Muscle of leg (tissue), 11 donors: ENCODE data around the gene AHCY. TPM values are rescaled to one million over a fixed set of nuclear protein-coding genes. Genes with fewer than 3 reads are reported as not detected.
"Not testable (repeated sequence)": the region's sequence is repeated elsewhere in the genome, so short reads cannot be mapped to it uniquely, and the experiment has no call there.

Experiments used
- DNase-seq: peaks from one replicate; pipeline ENCODE4 v3.0.0; 2013
- H3K27ac ChIP-seq: one replicate; pipeline ENCODE4 v1.5.1; 2013; ENCODE audit warnings: mild to moderate bottlenecking, low read length, control low read depth
- H3K27me3 ChIP-seq: one replicate; pipeline ENCODE4 v1.6.1; 2013; ENCODE audit warnings: low read length; ENCODE audit not compliant: control insufficient read depth, insufficient read depth
- H3K36me3 ChIP-seq: one replicate; pipeline ENCODE4 v1.6.1; 2013; ENCODE audit warnings: low read length; ENCODE audit not compliant: control insufficient read depth, insufficient read depth
- H3K4me1 ChIP-seq: one replicate; pipeline ENCODE4 v1.6.1; 2013; ENCODE audit warnings: low read length; ENCODE audit not compliant: control insufficient read depth, insufficient read depth
- H3K4me3 ChIP-seq: one replicate; pipeline ENCODE4 v1.5.1; 2013; ENCODE audit warnings: low read length, control low read depth
- H3K9me3 ChIP-seq: replicated peaks from 2 replicates; pipeline ENCODE4 v1.6.1; 2013; ENCODE audit warnings: low read depth, low read length; ENCODE audit not compliant: control insufficient read depth
- WGBS: methylation state at CpG from one replicate; pipeline ENCODE4 v1.1.5; 2013; ENCODE audit warnings: missing lambda C conversion rate; ENCODE audit not compliant: insufficient coverage; 5-methylcytosine and 5-hydroxymethylcytosine counted together
- polyA plus RNA-seq, 8 donors: library from polyadenylated mRNA; unstranded; fragments of 120-200 nt; gene quantifications; one replicate each; pipeline versions ENCODE4 v1.2.1 to v1.2.3, GENCODE V29; 2013; ENCODE audit warnings: inconsistent platforms in 1 of 8, low replicate concordance in 1 of 8; ENCODE audit not compliant: insufficient read length in 8 of 8, insufficient read depth in 1 of 8
- total RNA-seq: library from RNA; stranded (reverse); fragments of 120-200 nt; gene quantifications from one replicate; pipeline ENCODE4 v1.2.4, GENCODE V29; 2013

AHCY gene
- total and polyA plus RNA-seq, 9 donors, result 126 to 245 (median 204) TPM

DNA sequence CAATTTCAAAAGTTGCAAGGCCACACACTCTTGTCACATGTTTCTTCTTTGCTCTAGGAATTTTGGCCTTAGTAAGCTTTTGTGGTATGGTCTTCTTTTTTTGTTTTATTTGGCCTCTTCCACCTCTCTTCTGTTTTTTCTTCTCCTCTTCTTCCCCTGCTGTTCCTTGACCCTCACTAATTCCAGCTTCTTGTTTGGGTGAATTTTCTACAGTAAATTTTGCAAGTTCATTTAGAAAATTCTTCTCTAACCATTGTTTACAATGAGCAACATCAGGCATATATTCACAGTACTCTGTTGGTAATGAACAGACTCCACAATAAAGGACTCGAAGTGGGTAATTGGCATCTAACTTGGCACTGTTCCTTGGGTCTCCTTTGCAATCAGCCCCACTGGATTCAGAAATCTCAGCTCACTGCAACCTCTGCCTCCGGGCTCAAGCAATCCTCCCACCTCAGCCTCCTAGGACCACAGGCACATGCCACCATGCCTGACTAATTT is 57.0 kb downstream of the AHCY start:
- DNase-seq, result no peak
- no peaks in the 10 kb centered on the region for H3K36me3 ChIP-seq
- H3K27me3 ChIP-seq, result no peaks in the 10 kb centered on the region
- H3K27ac ChIP-seq, result no peak overlapping the region
- no CpG with 5 or more reads among the region's 2 CpGs for WGBS
- no peaks in the 10 kb centered on the region for H3K4me1 ChIP-seq
- no peak overlapping the region for H3K4me3 ChIP-seq
- no peaks in the 10 kb centered on the region for H3K9me3 ChIP-seq

GRCh38 chr20:34243377-34243776 is 59.8 kb downstream of the AHCY start:
- Histone ChIP-seq H3K4me3 (no peak overlapping the region), H3K36me3 (no peaks in the 10 kb centered on the region), H3K27ac (no peak overlapping the region), H3K9me3 (no peaks in the 10 kb centered on the region), H3K4me1 (no peaks in the 10 kb centered on the region), H3K27me3 (no peaks in the 10 kb centered on the region)
- DNase-seq, result no peak
- WGBS, result no CpG with 5 or more reads among the region's 3 CpGs

DNA sequence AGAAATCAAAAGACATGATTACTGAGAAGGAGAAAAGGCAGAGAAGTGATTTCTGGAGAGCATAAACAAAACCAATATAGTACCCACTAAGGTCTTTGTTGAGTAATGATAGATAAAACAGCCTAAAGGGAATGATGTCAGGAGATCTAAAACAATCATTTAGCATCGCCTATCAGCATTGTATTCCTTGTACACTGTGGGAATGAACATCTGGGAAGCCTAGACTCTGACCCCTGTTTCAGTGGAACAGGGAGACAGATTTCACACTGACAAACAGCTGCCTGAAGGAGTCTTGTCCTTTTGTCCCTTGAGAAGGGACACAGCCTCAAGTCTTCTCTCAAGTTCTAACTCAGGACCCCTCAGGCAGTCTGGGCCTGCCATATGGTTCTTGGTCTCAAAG is 60.3 kb downstream of the AHCY start:
- H3K4me3 ChIP-seq, result no peak overlapping the region
- H3K27me3 ChIP-seq, result no peaks in the 10 kb centered on the region
- no peaks in the 10 kb centered on the region for H3K36me3 ChIP-seq
- peaks cover 2% of the 10 kb centered on the region for H3K9me3 ChIP-seq
- H3K4me1 ChIP-seq, result no peaks in the 10 kb centered on the region
- no peak for DNase-seq
- H3K27ac ChIP-seq, result no peak overlapping the region
- 25% methylated on average over 1 of the region's 1 CpG for whole genome bisulfite sequencing

GRCh38 chr20:34242015-34242414 is 61.1 kb downstream of the AHCY start:
- H3K27me3 ChIP-seq, H3K4me3 ChIP-seq, H3K4me1 ChIP-seq, H3K36me3 ChIP-seq, DNase-seq, H3K27ac ChIP-seq, H3K9me3 ChIP-seq: not testable (repeated sequence)
- no CpG with 5 or more reads among the region's 4 CpGs for WGBS

- no peaks in the 10 kb centered on the region for H3K36me3 ChIP-seq
- H3K4me3 ChIP-seq, result no peak within 1 kb of the TSS
- peak; percentile 35 for DNase-seq
- no peak within 1 kb of the TSS for H3K27ac ChIP-seq
- H3K27me3 ChIP-seq, result no peaks in the 10 kb centered on the region
- H3K9me3 ChIP-seq, result peaks cover 2% of the 10 kb centered on the region
- WGBS, result 36% methylated on average over 3 of the region's 9 CpGs
- H3K4me1 ChIP-seq, result no peaks in the 10 kb centered on the region
Observed at GRCh38 chr20:34240693-34241615, 62.2 kb downstream of the AHCY start, which contains the start of gene ASIP. ASIP (plus strand) TSS chr20:34241423; CDS start chr20:34260375, 18,952 bp downstream.

GRCh38 chr20:34240121-34240520 is 63.0 kb downstream of the AHCY start:
- DNase-seq, result no peak
- Histone ChIP-seq H3K27me3 (no peaks in the 10 kb centered on the region), H3K9me3 (peaks cover 2% of the 10 kb centered on the region), H3K4me3 (no peak overlapping the region), H3K27ac (no peak overlapping the region), H3K4me1 (no peaks in the 10 kb centered on the region), H3K36me3 (no peaks in the 10 kb centered on the region)
- no CpG with 5 or more reads among the region's 1 CpG for WGBS

DNA sequence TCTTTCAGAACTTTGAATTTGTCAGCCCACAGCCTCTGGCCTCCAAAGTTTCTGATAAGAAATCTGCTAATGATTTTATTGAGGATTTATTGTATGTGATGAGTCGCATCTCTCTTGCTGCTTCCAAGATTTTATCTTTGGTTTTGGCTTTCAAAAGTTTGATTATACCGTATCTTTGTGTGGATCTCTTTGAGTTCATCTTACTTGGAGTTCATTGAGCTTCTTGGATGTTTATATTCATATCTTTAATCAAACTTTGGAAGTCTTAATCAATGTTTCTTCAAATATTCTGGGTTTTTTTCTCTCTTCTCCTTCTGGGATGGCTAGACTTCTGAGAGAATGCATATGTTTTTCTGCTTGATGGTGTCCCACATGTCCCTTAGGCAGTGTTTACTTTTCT is 65.2 kb downstream of the AHCY start:
- Histone ChIP-seq H3K4me1 (no peaks in the 10 kb centered on the region), H3K9me3 (peaks cover 2% of the 10 kb centered on the region), H3K27ac (no peak overlapping the region), H3K36me3 (no peaks in the 10 kb centered on the region), H3K27me3 (no peaks in the 10 kb centered on the region), H3K4me3 (no peak overlapping the region)
- no CpG with 5 or more reads among the region's 2 CpGs for WGBS
- no peak for DNase-seq

DNA sequence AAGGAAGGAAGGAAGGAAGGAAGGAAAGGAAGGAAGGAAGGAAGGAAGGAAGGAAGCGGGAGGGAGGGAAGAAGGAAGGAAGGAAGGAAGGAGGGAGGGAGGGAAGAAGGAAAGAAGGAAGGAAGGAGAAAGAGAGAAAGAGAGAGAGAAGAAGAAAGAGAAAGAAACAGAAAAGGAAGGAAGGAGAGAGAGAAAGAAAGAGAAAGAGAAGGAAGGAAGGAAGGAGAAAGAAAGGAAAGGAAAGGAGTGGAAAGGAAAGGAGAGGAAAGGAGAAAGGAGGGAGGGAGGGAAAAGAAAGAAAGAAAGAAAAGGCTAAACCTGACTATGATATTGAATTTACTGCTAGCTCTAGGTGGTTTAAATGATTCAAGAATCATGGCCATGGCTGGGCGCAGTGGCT is 67.3 kb downstream of the AHCY start:
- Histone ChIP-seq H3K4me3 (no peak overlapping the region), H3K27ac (no peak overlapping the region), H3K27me3 (no peaks in the 10 kb centered on the region), H3K36me3 (no peaks in the 10 kb centered on the region), H3K9me3 (peaks cover 5% of the 10 kb centered on the region), H3K4me1 (no peaks in the 10 kb centered on the region)
- 100% methylated on average over 1 of the region's 2 CpGs for whole genome bisulfite sequencing
- DNase-seq, result no peak

GRCh38 chr20:34233687-34234086 is 69.5 kb downstream of the AHCY start:
- Histone ChIP-seq H3K4me3 (no peak overlapping the region), H3K27ac (no peak overlapping the region), H3K36me3 (no peaks in the 10 kb centered on the region), H3K9me3 (peaks cover 5% of the 10 kb centered on the region), H3K4me1 (no peaks in the 10 kb centered on the region), H3K27me3 (no peaks in the 10 kb centered on the region)
- DNase-seq, result no peak

DNA sequence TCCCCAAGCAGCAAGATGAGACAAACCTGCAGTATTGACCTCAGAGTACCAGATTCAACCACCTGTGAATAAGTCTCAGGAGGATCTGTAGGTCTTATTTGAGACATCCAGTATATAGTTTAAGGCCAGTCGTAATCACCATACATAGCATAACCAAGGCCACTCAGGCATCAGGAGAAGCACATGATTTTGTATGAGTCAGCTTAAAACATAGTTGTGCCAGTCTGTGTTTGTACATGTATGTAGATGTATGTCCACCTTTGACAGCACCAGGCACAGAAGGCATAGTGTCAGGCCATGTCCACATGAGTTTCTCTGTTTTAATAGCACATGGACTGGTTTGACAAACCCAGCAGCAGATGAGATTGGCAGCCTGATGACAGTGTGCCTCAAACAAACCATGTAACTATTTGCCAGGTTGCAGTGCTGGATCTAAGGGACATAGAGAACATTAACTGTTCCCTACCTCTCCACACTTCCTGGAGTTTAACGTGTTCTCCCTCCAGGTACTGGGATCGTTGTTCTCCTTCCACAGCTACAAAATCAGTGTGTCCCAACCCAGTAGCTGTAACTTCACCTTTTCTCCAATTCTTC is 70.6 kb downstream of the AHCY start:
- Histone ChIP-seq H3K9me3 (peaks cover 3% of the 10 kb centered on the region), H3K36me3 (no peaks in the 10 kb centered on the region), H3K27me3 (no peaks in the 10 kb centered on the region), H3K4me3 (no peak overlapping the region), H3K4me1 (no peaks in the 10 kb centered on the region), H3K27ac (no peak overlapping the region)
- WGBS, result 87% methylated on average over 2 of the region's 3 CpGs
- no peak for DNase-seq
